GF-D8 (cell line): ENCODE measurements around the gene NEK9.
"Not testable (repeated sequence)": the region's sequence is repeated elsewhere in the genome, so short reads cannot be mapped to it uniquely, and the experiment has no call there.

Experiments used
- DNase-seq: peaks from one replicate; lab custom pipeline; 2025; lab: John Stamatoyannopoulos, UW

Gene NEK9

GRCh38 chr14:75144944-75145343 is 18.1 kb upstream of the NEK9 start:
- peak; percentile 8 for DNase-seq

- no peak for DNase-seq
Measured at GRCh38 chr14:75143761-75144527, 17.1 kb upstream of the NEK9 start.

DNA sequence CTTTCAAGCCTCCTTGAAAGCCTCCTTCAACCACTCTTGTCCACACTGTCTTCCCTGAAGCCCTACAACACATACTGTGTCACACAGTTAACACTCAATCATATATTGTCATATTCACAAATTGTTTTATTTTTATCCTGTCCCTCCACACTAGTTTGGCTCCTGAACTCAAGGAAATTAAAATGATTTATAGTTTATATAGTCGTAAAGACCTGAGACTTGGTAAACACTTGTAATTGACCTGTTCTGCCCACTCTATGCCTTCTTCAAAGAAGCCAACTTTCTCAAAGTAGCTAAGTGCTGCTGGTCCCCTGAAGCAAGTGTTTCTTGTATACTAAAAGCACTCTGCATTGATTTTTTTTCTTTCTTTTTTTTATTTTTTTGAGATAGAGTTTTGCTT is 15.6 kb upstream of the NEK9 start:
- no peak for DNase-seq

- DNase-seq, result no peak
Measured at GRCh38 chr14:75141967-75142366, 15.1 kb upstream of the NEK9 start.

DNA sequence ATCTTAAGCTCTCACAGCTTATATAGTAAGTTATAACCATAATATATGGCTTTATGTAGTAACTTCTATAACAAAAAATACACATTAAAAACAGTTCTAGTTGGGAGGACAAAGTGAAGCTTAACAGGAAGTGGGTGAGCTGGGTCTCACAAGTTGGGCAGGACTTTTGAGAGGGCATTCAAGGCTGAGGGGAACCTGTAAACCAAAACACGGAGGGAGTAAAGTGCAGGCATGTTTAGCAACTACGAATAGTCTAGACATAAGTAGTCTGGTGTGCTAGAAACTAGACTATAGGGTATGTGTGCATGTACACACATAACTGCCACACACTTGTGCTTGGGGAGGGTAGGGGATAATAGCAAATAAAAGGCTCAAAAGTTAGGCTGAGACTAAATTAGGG is 14.2 kb upstream of the NEK9 start:
- no peak for DNase-seq

- no peak for DNase-seq
Measured at GRCh38 chr14:75140620-75141019, 13.8 kb upstream of the NEK9 start.

DNA sequence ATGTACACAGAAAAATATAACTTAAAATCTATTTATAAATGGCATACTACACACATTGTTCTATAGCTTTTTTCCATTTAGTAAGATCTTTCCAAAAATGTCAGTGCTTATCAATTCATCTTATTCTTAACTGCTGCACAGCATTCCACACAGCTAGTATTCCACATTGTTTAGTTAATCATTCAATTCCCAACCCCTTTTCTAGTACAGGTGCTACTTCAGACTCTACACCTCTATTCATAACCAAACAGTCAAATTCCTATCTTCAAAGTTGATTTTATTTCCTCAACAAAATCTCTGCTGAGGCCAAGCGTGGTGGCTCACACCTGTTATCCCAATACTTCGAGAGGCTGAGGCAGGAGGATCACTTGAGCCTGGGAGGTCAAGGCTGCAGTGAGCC is 12.3 kb upstream of the NEK9 start:
- DNase-seq, result no peak

DNA sequence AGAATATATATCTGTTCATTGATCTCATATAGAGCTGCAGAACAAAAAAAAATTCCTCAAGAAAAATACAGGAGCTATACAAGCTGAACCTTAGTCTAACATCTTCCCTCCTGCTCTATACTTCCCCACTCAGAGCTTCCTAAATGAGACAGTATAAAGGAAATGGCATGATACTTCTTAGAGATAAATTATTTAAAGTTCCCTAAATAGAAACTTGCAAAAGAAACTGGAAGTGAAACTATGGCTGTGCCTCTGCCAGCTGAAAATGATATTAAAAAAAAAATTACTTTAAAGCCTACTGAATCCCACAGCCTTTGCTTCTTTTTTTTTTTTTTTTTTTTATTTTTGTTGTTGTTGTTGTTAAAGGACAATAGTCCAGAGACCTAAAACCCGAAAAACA is 11.6 kb upstream of the NEK9 start:
- peak; percentile 18 for DNase-seq

- no peak for DNase-seq
Measured at GRCh38 chr14:75134644-75135043, 7.8 kb upstream of the NEK9 start.

GRCh38 chr14:75133597-75133996 is 6.7 kb upstream of the NEK9 start:
- no peak for DNase-seq

DNA sequence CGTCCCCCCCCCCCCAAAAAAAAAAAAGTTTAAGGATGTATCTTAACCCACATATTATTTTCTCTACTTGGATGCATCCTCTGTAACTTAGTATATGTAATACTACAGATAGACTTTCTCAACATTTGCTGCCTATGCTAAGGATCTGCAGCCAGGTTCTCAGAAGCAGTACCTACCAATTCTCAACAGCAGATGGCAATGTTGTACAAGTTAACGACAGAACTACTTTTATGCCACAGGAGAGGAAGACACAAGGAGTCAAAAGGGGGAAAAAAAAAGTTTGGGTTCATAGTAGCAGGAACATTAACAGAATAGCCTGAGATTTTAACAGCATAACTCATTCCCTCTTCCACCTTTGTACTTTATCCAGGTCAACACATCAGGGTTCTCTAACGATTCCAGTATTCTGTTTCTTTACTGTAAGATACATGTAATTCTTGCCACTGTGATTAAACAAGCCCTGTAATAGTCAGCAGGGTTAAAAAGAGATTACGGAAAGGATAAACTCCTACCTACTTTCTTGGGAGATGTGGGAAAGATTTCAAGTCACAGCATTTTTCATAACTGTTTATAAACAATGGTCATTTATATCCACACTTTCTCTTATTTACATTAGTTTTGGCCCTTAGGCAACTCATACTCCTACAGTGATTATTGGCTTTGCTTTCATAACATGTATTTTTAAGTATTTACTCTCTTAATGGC is 5.7 kb upstream of the NEK9 start:
- DNase-seq, result peak; percentile 21

DNA sequence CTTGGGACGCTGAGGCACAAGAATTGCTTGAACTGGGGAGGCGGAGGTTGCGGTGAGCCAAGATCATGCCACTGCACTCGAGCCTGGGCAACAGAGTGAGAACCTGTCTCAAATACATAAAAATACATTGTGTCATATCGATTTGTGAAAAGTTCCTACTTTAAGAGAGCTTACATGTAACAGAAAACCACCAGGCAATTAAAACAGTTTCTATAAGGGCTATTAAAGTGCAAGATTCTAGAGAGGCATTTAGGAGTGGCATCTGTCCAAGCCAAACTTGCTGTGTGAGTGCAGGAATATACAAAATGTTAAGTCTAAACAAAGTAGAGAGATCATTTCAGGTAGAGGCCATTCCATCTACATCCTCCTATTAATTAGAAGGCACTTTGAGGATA is 1.7 kb upstream of the NEK9 start:
- DNase-seq, result no peak

- DNase-seq, result no peak
Measured at GRCh38 chr14:75127903-75128595, 1.2 kb upstream of the NEK9 start.

DNA sequence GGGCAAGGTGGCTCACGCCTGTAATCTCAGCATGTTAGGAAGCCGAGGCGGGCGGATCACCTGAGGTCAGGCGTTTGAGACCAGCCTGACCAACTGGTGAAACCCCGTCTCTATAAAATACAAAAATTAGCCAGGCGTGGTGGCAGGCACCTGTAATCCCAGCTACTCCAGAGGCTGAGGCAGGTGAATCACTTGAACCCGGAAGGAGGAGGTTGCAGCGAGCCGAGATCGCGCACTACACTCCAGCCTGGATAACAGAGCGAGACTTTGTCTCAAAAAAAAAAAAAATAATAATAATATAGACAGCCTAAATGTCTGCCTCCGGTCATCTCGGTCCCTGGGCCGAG is 599 bp upstream of the NEK9 start:
- not testable (repeated sequence) for DNase-seq

DNA sequence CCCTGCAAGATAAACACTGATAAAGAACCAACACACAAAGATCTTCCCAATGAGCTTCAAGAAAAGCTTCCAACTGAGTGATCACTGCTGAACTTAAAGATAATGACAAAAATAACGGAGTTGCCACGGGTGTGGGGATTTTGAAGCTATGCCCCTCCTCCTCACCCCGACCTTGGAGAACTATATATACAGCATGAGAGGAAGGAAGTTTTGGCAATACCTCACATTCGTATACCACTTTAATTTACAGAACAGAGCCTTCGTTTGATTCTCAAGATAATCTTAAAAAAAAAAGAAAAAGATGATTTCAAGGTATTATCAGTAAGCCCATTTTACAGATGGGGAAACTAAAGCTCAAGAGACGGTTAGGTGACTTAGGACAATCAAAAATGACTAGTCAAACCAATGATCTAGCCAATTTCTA is 715 bp downstream of the NEK9 start:
- peak; percentile 4 for DNase-seq

DNA sequence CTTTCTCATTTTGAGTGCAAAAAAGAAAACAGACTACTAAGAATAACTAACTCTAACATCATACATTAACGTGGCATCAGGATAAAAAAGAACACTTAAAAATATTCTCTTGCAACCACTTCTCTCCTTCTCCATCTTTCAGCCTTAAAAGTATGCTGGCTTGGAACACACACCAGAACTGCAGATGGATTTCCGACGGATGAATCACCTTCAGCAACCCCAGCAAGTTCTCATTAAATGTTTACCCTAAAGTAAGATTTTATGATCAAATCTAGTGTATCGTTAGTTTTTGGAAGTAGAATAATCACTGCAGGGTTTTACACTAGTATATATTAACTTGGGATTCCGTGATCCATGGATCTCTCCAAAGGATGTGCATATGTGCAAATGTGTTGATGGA is 1.2 kb downstream of the NEK9 start:
- no peak for DNase-seq

- peak; percentile 25 for DNase-seq
Measured at GRCh38 chr14:75123991-75124390, 2.9 kb downstream of the NEK9 start.

GRCh38 chr14:75121552-75121951 is 5.3 kb downstream of the NEK9 start:
- DNase-seq, result no peak

DNA sequence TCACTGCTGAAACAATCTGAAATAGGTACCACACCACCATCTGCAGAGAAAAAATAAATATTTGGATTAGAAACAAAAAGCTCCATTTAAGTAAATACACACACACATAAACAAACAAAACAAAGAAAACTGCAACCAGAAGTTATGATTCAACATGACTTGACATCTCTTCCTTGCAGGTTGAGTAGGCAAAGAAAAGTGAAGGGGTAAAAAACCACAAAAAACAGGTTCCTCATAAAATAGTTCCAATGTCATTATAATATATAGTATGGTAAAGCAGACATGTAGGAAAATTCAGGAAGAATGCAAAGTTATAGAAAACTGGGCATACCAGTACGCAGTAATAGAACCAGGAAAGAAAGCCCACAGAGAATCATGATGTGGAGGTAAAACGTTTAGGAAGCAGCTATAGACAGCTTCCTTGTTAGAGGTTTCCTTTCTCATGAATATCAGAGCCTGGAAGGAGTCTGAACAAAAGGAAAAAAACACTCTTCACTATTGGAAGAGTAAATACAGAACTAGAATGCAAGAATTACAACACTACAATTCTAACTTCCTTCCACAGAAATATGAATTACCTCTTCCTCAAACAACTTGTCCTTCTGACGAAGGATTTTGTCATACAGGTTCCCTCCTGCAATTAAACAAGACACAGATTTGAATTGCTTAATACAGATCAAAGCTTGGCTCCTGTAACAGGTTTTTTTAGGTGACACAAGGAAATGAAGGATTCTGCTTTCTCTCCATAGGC is 6.1 kb downstream of the NEK9 start:
- peak; percentile 17 for DNase-seq

- no peak for DNase-seq
Measured at GRCh38 chr14:75119056-75119455, 7.8 kb downstream of the NEK9 start.

- DNase-seq, result no peak
Measured at GRCh38 chr14:75113932-75114539, 12.8 kb downstream of the NEK9 start.

DNA sequence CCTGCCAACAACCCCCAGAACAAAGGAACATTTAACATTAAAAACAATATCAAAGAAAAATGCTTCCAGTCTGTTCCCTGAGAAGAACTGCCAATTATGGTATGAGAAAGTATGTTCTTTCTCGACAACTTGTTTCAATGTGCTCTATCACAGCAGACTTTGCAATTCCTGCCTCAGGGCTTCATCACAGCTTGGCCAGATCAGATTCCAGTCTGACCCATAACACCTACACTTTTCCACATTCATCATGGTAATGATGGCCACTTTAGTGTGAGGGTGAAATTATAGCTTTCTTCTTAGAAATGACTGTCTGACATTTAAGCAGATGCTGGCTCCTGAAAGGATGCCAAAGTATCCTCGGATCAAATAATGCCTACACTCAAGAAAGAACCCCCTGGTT is 17.0 kb downstream of the NEK9 start:
- DNase-seq, result no peak
